GM18505 (cell line): Measurements from ENCODE around the gene CLCN7.

ENCODE experiments used
- ATAC-seq: cut with Tn5 transposase; IDR thresholded peaks from one replicate; pipeline ENCODE4 v1.9.1; 2021; ENCODE audit not compliant: unreplicated experiment
- POLR2A ChIP-seq: IDR thresholded peaks from 4 replicates; pipeline ENCODE4 v1.6.1; 2011; ENCODE audit warnings: borderline replicate concordance; ENCODE audit not compliant: insufficient read depth, insufficient read length; ENCODE audit errors: extremely low read depth

Gene CLCN7

DNA sequence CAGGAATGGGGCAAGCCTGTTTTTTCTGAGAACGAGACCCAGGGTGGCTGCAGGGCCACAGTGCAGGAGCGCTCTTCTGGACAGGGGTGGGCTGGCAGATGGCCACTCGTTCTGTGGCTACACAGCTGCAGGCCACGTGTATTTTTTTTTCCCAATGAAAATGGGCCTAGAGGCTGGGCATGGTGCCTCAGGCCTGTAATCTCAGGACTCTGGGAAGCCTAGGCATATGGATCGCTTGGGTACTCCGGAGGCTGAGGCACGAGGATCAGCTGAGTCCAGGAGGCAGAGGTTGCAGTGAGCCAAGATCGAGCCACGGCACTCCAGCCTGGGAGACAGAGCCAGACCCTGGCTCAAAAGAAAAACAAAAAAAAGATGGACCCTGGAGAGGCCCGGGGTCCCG is 67.1 kb downstream of the CLCN7 start:
- no peak for ATAC-seq
- TF ChIP-seq POLR2A = no peak

DNA sequence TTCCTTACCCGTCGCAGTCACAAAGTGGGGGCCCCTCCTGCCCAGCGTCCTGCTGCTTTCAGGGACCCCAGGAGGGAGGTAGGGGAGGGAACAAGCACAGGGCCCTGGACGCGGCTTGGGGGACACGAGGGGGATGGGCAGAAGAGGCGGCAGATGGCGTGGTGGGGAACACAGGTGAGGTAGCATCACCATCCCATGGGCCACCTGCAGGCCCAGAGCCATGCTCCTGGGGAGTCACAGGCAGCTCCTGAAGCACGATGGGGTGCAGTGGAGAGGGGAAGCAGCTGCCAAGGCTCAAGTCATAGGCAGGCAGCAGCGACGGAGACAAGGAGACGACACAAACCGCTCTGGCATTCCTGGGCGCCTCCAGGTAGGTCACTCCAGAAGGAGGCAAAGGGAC is 71.1 kb downstream of the CLCN7 start:
- no peak for TF ChIP-seq POLR2A
- no peak for ATAC-seq

DNA sequence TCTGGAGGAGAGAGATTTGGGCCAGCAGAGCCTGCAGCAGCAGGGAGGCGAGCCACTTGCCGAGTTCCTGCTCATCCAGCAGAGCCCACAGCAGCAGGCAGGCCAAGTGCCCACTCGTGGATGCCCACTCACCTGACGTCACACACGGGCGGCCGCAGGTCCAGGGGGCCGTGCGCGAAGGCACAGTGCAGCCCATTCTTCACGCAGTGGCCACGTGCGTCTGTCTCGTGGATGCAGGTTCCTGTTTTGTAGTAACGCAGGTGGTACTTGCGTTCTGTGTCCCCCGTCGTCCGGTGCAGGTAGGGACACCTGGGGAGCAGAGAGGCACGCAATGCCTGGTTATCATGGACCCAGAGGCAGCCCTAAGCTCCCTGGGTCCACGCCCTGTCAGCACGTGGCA is 71.8 kb downstream of the CLCN7 start:
- no peak for TF ChIP-seq POLR2A
- no peak for ATAC-seq

DNA sequence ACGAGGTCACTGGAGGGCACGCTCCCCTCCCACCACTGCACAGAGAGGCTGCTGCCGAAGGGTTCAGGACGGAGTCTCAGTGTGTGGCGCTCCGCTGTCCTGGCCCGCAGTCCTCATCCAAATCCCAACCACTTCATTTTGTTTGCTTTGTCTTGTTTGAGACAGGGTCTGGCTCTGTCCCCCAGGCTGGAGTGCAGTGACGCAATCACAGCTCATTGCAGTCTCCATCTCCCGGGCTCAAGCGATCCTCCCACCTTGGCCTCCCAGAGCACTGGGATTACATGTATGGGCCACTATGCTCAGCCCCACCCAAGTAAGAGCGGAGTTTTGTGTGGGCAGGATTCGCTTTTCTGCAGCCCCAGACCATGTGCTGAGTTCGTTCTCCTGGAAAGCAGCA is 73.1 kb downstream of the CLCN7 start:
- ATAC-seq = no peak
- TF ChIP-seq POLR2A = no peak

DNA sequence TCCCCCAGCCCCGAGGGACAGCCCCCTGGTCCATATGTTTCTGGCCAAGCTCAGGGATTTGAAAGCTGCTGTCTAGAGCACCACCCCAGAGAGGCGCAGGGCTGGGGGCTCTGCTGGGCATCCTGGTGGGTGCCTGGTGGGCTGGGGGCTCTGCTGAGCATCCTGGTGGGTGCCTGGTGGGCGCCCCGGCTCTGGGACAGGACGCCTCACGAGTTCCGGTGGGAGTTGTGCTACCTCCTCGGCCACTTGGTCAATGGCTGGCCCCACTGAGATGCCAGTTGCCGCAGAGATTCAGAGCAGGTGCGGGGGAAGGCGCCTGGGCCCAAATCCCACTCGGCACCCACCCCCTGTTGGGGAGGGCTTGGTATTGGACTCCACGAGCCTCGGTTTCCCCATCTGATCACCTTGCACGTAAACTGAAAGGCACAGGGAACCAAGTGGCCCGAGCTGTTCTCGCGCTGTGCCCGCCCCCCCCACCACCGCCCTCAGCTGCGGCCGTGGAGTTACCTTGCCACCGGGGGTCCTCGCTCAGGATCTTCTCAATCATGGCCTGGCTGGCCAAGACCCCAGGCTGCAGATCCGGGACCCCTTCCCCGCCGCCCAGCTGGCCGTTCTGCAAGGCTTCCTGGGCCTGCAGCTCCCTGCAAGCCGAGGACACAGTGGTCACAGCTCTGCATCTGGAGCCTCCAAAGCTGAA is 73.6 kb downstream of the CLCN7 start:
- no peak for ATAC-seq
- no peak for TF ChIP-seq POLR2A

DNA sequence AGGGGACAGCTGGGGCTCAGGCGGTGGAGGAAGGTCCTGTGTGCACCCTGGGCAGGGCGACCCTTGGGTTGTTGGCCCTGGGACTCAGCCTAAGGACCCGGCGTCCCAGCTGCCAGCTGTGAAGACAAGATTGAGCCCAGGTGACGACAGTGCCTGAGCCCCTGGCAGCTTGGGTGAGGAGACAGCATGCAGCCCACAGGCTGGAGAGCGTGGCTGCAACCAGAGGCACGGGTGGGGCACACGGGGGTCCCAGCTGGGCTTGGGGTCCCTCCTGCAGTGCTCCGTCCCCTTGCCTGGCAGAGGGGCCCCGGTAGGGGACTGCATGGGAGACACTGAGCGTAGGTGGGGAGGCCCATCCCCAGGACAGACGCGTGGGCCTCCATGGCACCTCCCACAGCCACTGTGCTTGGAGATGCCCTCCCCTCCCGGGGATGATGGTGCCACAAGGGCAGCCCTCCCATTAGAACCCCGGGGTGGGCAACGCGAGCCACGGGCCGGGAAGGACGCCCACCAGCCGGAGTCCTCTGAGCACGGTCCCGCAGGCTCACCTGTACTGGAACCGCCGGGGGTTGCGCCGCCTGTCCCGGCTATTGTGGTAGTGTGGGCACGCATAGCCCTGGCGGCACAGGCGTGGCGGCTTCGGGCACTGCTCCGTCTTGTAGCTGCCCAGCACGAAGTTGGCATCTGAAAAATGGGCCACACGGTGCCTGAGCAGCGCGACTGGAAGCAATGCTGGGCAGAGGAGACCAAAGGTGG is 75.8 kb downstream of the CLCN7 start:
- no peak for ATAC-seq
- TF ChIP-seq POLR2A = no peak

DNA sequence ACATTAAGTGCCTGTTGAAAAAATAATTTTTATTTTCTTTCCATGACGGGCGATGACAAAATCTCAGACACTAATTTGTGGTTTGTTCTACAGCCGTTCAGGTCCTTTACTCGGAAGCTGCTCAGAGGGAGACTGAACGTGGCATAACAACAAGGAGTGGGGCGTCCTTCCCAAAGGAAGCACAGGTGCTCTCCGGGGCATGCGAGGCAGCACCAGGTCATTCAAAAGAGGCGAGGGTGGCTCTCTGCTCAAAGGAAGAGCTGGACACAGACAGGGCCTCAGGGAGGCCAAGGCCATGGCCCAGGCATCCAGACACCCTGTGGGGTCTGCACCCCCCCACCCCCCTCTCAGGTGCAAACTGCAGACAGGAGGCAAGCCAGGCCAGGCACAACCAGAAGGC is 76.5 kb downstream of the CLCN7 start:
- no peak for TF ChIP-seq POLR2A
- no peak for ATAC-seq

DNA sequence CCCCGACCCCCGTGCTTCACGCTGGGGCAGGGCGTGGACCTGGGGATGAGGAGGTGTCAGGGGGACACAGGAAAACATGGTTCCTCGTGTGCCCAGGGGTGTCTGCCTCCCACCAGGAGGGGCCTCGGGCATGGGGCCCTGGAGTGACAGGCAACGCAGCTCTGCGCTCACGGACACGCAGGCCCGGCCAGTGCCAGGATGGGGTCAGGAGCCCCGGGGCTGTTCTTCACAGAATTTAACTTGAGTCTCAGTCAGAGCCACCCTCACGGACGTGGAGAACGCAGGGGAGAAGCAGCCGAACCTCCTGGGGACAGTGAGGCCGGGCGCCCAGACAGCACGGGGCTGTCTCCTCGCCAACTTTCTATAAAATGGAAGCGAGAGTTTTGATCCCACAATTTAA is 77.0 kb downstream of the CLCN7 start:
- ATAC-seq = no peak
- no peak for TF ChIP-seq POLR2A

DNA sequence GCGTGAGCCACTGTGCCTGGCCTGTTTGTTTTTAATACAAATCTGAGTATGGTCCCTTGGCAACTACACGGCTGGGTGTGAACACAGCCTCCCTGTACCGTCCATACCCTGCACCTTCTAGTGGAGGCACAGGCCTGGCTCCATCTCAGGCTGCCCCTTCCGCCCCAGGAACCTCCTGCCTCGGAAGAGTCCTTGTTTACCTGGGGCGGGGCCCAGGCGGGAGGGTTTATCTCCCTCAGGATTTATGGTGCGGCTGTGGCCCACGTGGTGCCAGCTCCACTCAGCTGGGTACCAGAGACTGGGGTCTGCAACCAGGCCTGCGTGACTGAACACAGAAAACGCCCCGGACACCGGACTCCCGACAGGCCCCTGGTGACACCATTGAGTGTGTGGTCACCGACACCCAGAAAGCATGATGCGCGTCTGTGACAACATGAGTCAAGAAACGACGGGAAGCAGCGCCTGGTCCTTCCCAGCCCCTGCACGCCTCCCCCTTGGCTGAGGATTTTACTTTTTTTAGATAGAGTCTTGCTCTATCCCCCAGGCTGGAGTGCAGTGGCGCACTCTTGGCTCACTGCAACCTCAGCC is 79.3 kb downstream of the CLCN7 start:
- ATAC-seq = no peak
- TF ChIP-seq POLR2A = no peak
